Astrocyte of the cerebellum (primary cell): ENCODE results near the gene FBXO40.
"Not testable (repeated sequence)": the region's sequence is repeated elsewhere in the genome, so short reads cannot be mapped to it uniquely, and the experiment has no call there.

Experiments used
- DNase-seq: peaks from one replicate; pipeline ENCODE4 v3.0.0-alpha.2; 2011; ENCODE audit warnings: low read depth
- H3K4me3 ChIP-seq: 2 replicates; pipeline ENCODE4 v1.5.1; 2011; ENCODE audit warnings: mild to moderate bottlenecking, low read depth, low read length, moderate library complexity
- in situ Hi-C: cut with HindIII; loops from 2 replicates; pipeline ENCODE4 v1.10.0; 2017; ENCODE audit warnings: low sequenced_read_pairs
- TF ChIP-seq, protein P1 (sequence below): IDR thresholded peaks from 2 replicates; pipeline ENCODE4 v1.5.1; 2012; ENCODE audit warnings: low read length, low read depth, moderate library complexity, mild to moderate bottlenecking; ENCODE audit errors: missing control alignments

The FBXO40 gene

DNA sequence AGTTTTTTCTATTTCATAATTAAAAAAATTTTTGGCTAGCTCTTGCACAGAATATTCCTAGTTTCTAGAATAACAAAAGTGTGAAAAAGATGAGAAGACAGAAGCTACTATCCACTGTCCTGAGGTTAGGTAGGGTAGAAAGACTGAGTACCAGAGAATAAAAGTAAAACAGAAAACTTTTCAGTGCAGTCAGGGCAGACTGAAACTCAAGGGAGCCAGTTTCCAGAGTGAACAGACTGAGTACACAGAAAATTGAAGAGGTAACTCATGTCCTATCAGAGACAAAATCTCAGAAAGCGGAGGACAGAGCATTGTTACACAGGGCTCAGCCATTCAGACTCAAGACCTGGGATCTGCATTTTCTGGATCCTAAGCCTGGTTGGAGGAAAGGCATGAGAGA, 8.8 kb upstream of the FBXO40 start:
- TF ChIP-seq, protein P1, sequence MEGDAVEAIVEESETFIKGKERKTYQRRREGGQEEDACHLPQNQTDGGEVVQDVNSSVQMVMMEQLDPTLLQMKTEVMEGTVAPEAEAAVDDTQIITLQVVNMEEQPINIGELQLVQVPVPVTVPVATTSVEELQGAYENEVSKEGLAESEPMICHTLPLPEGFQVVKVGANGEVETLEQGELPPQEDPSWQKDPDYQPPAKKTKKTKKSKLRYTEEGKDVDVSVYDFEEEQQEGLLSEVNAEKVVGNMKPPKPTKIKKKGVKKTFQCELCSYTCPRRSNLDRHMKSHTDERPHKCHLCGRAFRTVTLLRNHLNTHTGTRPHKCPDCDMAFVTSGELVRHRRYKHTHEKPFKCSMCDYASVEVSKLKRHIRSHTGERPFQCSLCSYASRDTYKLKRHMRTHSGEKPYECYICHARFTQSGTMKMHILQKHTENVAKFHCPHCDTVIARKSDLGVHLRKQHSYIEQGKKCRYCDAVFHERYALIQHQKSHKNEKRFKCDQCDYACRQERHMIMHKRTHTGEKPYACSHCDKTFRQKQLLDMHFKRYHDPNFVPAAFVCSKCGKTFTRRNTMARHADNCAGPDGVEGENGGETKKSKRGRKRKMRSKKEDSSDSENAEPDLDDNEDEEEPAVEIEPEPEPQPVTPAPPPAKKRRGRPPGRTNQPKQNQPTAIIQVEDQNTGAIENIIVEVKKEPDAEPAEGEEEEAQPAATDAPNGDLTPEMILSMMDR, result no peak
- in situ Hi-C loops, result no loop called here
- H3K4me3 ChIP-seq, result no peak overlapping the region
- no peak for DNase-seq

DNA sequence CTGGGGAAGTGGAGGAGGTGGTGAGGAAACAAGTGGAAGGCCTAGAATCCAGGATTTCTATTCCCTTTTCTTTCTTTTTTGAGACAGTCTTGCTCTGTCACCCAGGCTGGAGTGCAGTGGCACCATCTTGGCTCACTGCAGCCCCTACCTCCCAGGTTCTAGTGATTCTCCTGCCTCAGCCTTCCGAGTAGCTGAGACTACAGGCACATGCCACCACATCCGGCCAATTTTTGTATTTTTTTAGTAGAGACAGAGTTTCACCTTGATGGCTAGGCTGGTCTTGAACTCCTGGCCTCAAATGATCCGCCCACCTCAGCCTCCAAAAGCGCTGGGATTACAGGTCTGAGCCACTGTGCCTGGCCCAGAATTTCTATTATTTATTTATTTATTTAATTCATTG, 627 bp downstream of the FBXO40 start:
- DNase-seq, H3K4me3 ChIP-seq, in situ Hi-C loops: not testable (repeated sequence)

DNA sequence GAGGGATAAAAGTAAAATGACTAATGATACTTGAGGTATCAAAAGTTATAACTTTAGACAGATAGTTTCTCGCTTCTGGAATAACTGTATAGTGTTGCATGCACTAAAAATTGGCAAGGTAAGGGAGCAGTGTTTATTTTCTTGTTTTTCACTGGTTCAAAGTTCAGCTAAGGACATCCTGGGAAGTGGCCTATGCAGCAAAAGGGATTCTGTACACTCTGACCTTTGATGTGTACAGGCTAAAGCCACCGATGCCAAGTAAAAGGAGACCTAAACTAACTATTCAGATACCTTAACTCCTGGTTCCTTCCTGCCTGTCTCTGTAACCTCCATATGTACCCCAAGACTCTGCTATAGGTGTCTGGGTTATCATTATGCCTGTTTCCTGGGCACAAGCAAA, 1.7 kb downstream of the FBXO40 start:
- in situ Hi-C loops, result no loop called here
- TF ChIP-seq, protein P1, result no peak
- H3K4me3 ChIP-seq, result no peak overlapping the region
- no peak for DNase-seq

DNA sequence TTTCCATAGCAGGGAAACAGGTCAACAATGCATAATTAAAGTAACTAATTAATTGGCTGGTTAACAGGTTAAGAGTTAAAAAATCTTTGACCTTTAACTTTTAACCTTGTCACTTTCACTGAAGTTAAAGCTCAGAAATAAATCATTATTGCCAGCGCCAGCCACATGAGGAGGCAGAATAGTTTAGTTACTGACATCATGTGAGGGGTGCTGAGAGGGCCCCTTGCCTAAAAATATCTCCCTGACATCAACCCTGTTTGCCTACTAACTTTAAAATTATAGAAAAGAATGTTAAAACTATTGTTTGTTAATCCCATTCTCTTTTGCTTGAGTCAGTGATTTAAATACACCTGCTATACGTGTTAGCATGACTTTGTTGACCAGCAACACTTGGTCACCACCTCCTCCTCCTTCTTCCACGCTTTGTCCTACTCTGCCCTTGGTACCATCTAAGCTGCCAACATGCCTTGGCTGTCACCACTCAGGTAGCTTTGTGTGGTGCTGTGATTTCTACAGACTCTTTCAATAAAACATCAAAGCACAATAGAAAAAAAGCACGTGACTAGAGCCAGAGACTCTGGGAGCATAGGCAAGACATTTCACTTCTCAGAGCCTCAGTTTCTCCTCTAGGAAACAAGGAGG, 2.7 kb downstream of the FBXO40 start:
- TF ChIP-seq, protein P1, result no peak
- in situ Hi-C loops, result no loop called here
- H3K4me3 ChIP-seq, result no peak overlapping the region
- DNase-seq, result no peak

DNA sequence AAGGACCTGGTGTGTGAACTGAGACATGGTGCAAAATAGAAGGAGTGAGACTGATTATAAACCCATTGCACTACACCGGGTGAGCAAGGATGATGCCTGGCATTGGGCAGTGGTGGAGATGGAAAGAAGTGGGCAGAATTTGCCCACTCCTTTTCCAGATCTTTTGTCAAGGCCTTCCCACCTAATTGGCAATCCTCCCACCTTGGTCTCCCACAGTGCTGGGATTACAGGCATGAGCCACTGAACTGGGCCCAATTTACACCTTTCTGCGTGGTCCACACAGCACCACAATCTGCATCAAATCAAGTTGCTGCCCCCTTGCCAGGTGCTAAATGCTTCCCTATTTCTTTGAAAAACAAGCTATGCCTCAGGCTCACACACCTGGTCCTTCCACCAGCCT, 5.4 kb downstream of the FBXO40 start:
- in situ Hi-C loops, result no loop called here
- TF ChIP-seq, protein P1, result no peak
- H3K4me3 ChIP-seq, result no peak overlapping the region
- DNase-seq, result no peak

DNA sequence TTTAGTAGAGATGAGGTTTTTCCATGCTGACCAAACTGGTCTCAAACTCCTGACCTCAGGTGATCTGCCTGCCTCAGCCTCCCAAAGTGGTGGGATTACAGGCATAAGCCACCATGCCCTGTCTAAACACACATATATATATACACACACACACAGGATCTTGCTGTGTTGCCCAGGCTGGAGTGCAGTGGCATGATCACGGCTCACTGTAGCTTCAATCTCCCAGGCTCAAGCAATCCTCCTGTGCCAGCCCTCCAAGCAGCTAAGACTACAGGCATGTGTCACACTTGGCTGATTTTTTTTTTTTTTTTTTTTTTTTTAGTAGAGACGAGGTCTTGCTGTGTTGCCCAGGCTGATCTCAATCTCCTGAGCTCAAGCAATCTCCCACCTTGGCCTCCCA, 6.7 kb downstream of the FBXO40 start:
- DNase-seq, in situ Hi-C loops, H3K4me3 ChIP-seq: not testable (repeated sequence)

DNA sequence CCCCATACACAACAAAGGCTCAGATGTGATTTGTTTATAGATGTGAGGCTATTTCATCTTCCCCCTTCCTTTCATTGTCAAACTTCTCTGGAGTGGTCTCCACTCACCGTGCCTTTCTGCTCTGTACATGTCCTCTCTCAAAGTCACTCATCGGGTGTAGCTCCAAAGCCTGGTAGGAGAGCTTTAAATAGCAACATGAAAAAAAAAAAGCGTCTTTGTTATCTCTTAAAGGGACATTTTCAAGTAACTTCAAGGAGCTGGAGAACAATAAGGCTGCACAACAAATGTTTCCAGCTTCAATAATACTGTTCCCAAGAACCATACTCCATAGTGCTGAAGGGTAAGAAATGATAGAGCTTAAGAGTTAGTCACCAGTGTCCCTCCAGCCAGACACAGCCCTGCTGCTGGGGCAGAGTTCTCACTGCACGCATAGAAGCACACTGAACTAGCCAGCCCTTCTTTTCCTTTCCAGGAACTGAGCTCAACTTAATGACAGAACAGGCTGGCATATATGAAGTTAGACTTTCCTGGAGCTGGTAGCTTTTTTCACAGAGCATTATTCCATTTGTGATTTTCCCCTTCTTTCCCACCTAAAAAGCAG, 8.1 kb downstream of the FBXO40 start:
- TF ChIP-seq, protein P1, result no peak
- in situ Hi-C loops, result no loop called here
- H3K4me3 ChIP-seq, result no peak overlapping the region
- no peak for DNase-seq

DNA sequence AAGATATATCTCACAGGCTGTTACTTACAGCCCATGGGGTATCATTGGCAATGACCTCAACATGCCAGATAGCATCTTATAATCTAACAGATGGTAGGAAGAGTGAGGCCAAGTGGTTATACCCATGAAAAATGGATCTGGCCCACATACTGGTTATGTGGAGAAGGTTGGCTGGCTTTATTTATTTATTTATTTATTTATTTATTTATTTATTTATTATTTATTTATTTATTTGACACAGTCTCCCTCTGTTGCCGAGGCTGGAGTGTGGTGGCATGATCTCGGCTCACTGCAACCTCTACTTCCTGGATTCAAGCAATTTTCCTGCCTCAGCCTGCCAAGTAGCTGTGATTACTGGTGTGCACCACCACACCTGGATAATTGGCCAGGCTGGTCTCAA, 11.6 kb downstream of the FBXO40 start:
- no peak overlapping the region for H3K4me3 ChIP-seq
- no peak for DNase-seq
- TF ChIP-seq, protein P1, result no peak
- in situ Hi-C loops, result no loop called here
